Naive thymus-derived CD4-positive, alpha-beta T cell (primary cell): ENCODE measurements around the gene PRSS56. TPM values are rescaled to one million over a fixed set of nuclear protein-coding genes. Genes with fewer than 3 reads are reported as not detected.
A peak's percentile ranks its signal among the peaks of the same experiment; 100 is the strongest.

Experiments
- ATAC-seq: fragments of 150-1000 bp; cut with Tn5 transposase; 2 replicates; pipeline ENCODE4 v1.10.0; 2021; ENCODE audit warnings: mild to moderate bottlenecking, moderate library complexity
- CTCF ChIA-PET: fragments of 350-600 bp; sonication (Branson Sonifier 250); formaldehyde crosslinking; loops from one replicate; lab custom pipeline; 2021; ENCODE audit warnings: antibody characterized with exemption; lab: Charles Lee
- POLR2A ChIA-PET: fragments of 350-600 bp; sonication (Branson Sonifier 250); formaldehyde crosslinking; loops from one replicate; lab custom pipeline; 2021; ENCODE audit warnings: antibody characterized with exemption, inconsistent platforms; lab: Charles Lee
- DNase-seq, 9 donors: peaks; one replicate each; pipeline versions ENCODE4 v3.0.0 to v3.0.0-alpha.2; 2020 to 2022; ENCODE audit warnings: mixed read lengths in 1 of 9
- H3K27ac ChIP-seq: one replicate; pipeline ENCODE4 v1.7.0; 2013; ENCODE audit warnings: mild to moderate bottlenecking, low read depth, low read length, moderate library complexity
- H3K27me3 ChIP-seq, 2 donors: one replicate each; pipeline ENCODE4 v1.7.0; 2013; ENCODE audit warnings: low read length in 2 of 2, mild to moderate bottlenecking in 2 of 2, moderate library complexity in 2 of 2; ENCODE audit not compliant: control insufficient read depth in 2 of 2, insufficient read depth in 2 of 2
- H3K36me3 ChIP-seq, 3 experiments: 1 replicate in 2 of 3; 2 replicates in 1 of 3; pipeline ENCODE4 v1.7.0; 2013; ENCODE audit warnings: low read length in 3 of 3, mild to moderate bottlenecking in 3 of 3, moderate library complexity in 1 of 3; ENCODE audit not compliant: insufficient read depth in 3 of 3, control insufficient read depth in 2 of 3
- H3K4me1 ChIP-seq, 2 donors: one replicate each; pipeline ENCODE4 v1.7.0; 2013; ENCODE audit warnings: low read length in 2 of 2, mild to moderate bottlenecking in 2 of 2, moderate library complexity in 1 of 2; ENCODE audit not compliant: control insufficient read depth in 2 of 2, insufficient read depth in 2 of 2
- H3K4me3 ChIP-seq: 2 replicates; pipeline ENCODE4 v1.7.0; 2013; ENCODE audit warnings: mild to moderate bottlenecking, low read length
- H3K9me3 ChIP-seq, 3 experiments: 1 replicate in 2 of 3; 2 replicates in 1 of 3; pipeline ENCODE4 v1.7.0; 2013; ENCODE audit warnings: low read length in 3 of 3; ENCODE audit not compliant: control insufficient read depth in 2 of 3
- H3K27ac Mint-ChIP-seq, 9 donors: one replicate each; pipeline ENCODE4 v1.8.0; 2020 to 2022; ENCODE audit warnings: mixed read lengths in 9 of 9, mild to moderate bottlenecking in 8 of 9, moderate library complexity in 5 of 9, inconsistent platforms in 2 of 9
- H3K27me3 Mint-ChIP-seq, 5 donors: one replicate each; pipeline ENCODE4 v1.8.0; 2021 to 2022; ENCODE audit warnings: mixed read lengths in 5 of 5, mild to moderate bottlenecking in 1 of 5
- H3K36me3 Mint-ChIP-seq, 5 donors: one replicate each; pipeline ENCODE4 v1.8.0; 2020 to 2022; ENCODE audit warnings: mixed read lengths in 5 of 5, mild to moderate bottlenecking in 3 of 5, inconsistent platforms in 1 of 5
- H3K4me1 Mint-ChIP-seq, 7 donors: one replicate each; pipeline ENCODE4 v1.8.0; 2020 to 2022; ENCODE audit warnings: mixed read lengths in 7 of 7, mild to moderate bottlenecking in 3 of 7, inconsistent platforms in 1 of 7
- H3K4me3 Mint-ChIP-seq, 10 donors: one replicate each; pipeline ENCODE4 v1.8.0; 2020 to 2022; ENCODE audit warnings: mild to moderate bottlenecking in 10 of 10, mixed read lengths in 10 of 10, moderate library complexity in 6 of 10, inconsistent platforms in 2 of 10
- H3K9me3 Mint-ChIP-seq, 11 donors: one replicate each; pipeline ENCODE4 v1.8.0; 2020 to 2022; ENCODE audit warnings: mixed read lengths in 11 of 11, mild to moderate bottlenecking in 4 of 11, inconsistent platforms in 1 of 11, moderate library complexity in 1 of 11
- intact Hi-C, 2 donors: fragments of 100-400 bp; cut with micrococcal nuclease; formaldehyde crosslinking; loops; one replicate each; pipeline ENCODE4 v1.15.1; 2023
- polyA plus RNA-seq, 2 donors: library from polyadenylated mRNA; unstranded; fragments of 300-500 nt; fragmentation: Illumina TruSeq; gene quantifications; one replicate each; pipeline ENCODE4 v1.2.3, GENCODE V29; 2021
- total RNA-seq, 6 experiments: library from RNA in 5 of 6; stranded (reverse) in 5 of 6; gene quantifications; 1 replicate in 5 of 6; 2 replicates in 1 of 6; pipeline ENCODE4 v1.2.3 and lab custom pipeline; 2021 to 2026

PRSS56 gene
- total and polyA plus RNA-seq, 7 experiments from 2014 or later = not detected

DNA sequence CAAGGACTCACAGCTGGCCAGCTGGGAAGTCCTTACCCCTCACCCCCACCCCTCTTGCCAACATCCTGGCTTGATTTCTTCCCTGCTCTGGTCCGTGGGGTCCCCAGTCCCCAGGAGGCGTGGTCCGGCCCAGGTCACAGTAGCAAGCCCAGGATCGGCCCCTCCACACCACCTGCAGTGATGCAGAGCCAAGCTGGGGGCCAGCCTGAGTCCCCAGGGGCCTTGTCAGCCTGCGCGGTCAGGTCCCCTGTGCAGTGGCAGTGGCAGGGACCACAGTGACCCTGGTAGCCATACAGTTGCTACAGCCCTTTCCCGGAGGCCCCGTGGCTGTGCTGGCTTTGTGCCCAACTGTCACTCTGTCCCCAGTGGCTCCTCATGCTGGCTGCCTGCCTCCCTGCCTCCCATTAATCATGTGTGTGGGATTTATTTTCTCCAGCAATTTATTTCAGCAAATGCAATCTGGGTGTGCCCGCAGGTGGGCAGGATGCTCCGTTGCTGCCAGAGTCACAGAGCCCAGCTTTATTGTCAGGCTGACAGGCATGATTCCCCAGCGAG lies 8.8 kb upstream of the PRSS56 start:
- CTCF ChIA-PET = no interaction called here
- H3K4me1 Mint-ChIP-seq = peaks cover 0 to 1% (median 0%) of the 10 kb centered on the region in 7 donors

DNA sequence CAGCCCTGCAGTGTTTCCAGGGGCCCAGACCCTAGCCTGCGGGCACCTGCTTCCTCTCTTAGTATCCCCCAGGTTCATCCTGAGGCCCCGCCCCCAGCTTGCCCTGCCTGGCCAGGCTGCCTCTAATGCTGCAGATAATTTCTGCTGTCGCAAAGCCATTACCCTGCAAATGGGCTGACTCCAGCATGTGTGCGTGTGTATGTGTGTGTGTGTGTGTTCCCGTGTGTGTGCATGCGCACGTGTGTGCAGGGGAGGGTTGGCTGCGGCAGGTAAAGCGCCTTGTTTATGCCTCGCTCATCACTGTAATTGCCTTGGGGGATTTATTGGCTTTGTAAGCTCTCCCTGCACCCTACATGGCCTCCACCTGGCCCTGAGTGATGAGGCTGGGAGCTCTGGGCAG lies 7.6 kb upstream of the PRSS56 start:
- Histone ChIP-seq H3K4me1 (no peaks in the 10 kb centered on the region), H3K9me3 (no peaks in the 10 kb centered on the region), H3K4me3 (no peak overlapping the region), H3K27me3 (no peaks in the 10 kb centered on the region), H3K36me3 (no peaks in the 10 kb centered on the region), H3K27ac (no peak overlapping the region)
- Mint-ChIP-seq H3K27ac (no peak overlapping the region), H3K36me3 (no peaks in the 10 kb centered on the region), H3K4me1 (peaks cover 0 to 3% (median 0%) of the 10 kb centered on the region in 7 donors), H3K9me3 (no peaks in the 10 kb centered on the region), H3K4me3 (no peak overlapping the region), H3K27me3 (peaks cover 0 to 25% (median 8%) of the 10 kb centered on the region in 5 donors)
- DNase-seq = no peak
- CTCF ChIA-PET = no interaction called here
- POLR2A ChIA-PET = no interaction called here
- ATAC-seq = no peak
- intact Hi-C loops = no loop called here

More for the DNA sequence above, 8.8 kb upstream of the PRSS56 start:
- Histone ChIP-seq H3K36me3 (no peaks in the 10 kb centered on the region), H3K4me3 (no peak overlapping the region), H3K9me3 (no peaks in the 10 kb centered on the region), H3K27me3 (no peaks in the 10 kb centered on the region), H3K27ac (no peak overlapping the region), H3K4me1 (no peaks in the 10 kb centered on the region)
- DNase-seq (no peak), ATAC-seq (no peak)
- H3K27ac Mint-ChIP-seq = no peak overlapping the region
- H3K27me3 Mint-ChIP-seq = peaks cover 0 to 27% (median 8%) of the 10 kb centered on the region in 5 donors
- no peaks in the 10 kb centered on the region for H3K9me3 Mint-ChIP-seq
- H3K36me3 Mint-ChIP-seq = no peaks in the 10 kb centered on the region
- POLR2A ChIA-PET = no interaction called here
- H3K4me3 Mint-ChIP-seq = no peak overlapping the region
- intact Hi-C loops = no loop called here

DNA sequence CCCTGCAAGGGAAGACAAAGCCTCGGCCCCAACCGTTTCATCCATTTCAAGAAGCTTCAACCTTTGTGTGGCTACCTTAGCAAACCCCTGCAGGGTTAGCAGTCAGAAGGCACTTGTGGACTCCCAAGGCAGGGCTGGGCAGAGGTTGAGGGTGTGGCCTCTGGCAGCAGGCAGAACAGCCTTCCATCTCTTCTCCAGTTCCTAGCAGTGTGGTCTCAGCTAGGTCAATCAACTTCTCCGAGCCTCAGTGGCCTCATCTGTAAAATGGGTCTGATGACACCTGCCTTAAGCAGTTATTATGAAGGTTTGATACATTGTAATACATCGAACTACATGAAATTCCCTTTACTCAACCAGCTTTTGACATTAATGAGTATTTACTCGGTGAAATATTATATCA lies 6.8 kb upstream of the PRSS56 start:
- no peak overlapping the region for H3K27ac ChIP-seq
- no peak overlapping the region for H3K4me3 Mint-ChIP-seq
- H3K27me3 ChIP-seq = no peaks in the 10 kb centered on the region
- intact Hi-C loops = no loop called here
- H3K4me3 ChIP-seq = no peak overlapping the region
- H3K36me3 ChIP-seq = no peaks in the 10 kb centered on the region
- DNase-seq (no peak), ATAC-seq (no peak)
- H3K27ac Mint-ChIP-seq = no peak overlapping the region
- CTCF ChIA-PET = no interaction called here
- no peaks in the 10 kb centered on the region for H3K9me3 Mint-ChIP-seq
- H3K27me3 Mint-ChIP-seq = peaks cover 1 to 25% (median 8%) of the 10 kb centered on the region in 5 donors
- H3K4me1 ChIP-seq = no peaks in the 10 kb centered on the region
- no peaks in the 10 kb centered on the region for H3K9me3 ChIP-seq
- H3K4me1 Mint-ChIP-seq = peaks cover 0 to 3% (median 0%) of the 10 kb centered on the region in 7 donors
- POLR2A ChIA-PET = no interaction called here
- H3K36me3 Mint-ChIP-seq = no peaks in the 10 kb centered on the region

DNA sequence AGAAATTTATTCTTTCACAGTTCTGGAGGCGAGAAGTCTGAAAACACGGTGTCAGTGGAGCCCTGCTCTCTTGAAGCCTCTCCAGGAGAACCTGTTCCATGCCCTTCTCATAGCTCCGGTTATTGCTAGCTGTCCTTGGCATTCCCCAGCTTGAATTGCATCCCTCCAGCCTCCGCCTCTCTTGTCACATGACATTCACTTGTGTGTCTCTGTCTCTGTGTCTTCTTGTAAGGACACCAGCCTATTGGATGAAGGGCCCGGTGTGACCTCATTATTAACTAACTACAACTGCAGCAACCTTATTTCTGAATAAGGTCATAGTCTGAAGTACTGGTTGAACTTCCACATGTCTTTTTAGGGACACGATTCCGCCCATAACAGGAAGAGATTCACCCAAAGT lies 4.5 kb upstream of the PRSS56 start:
- Histone ChIP-seq H3K36me3 (no peaks in the 10 kb centered on the region), H3K4me3 (no peak overlapping the region), H3K4me1 (no peaks in the 10 kb centered on the region), H3K27ac (no peak overlapping the region), H3K27me3 (no peaks in the 10 kb centered on the region), H3K9me3 (no peaks in the 10 kb centered on the region)
- Mint-ChIP-seq H3K4me3 (no peak overlapping the region), H3K36me3 (no peaks in the 10 kb centered on the region), H3K27me3 (peaks cover 9 to 24% (median 14%) of the 10 kb centered on the region in 5 donors), H3K4me1 (peaks cover 0 to 3% (median 0%) of the 10 kb centered on the region in 7 donors), H3K27ac (no peak overlapping the region), H3K9me3 (no peaks in the 10 kb centered on the region)
- ChIA-PET POLR2A (no interaction called here), CTCF (no interaction called here)
- DNase-seq (no peak), ATAC-seq (no peak)
- intact Hi-C loops = no loop called here

DNA sequence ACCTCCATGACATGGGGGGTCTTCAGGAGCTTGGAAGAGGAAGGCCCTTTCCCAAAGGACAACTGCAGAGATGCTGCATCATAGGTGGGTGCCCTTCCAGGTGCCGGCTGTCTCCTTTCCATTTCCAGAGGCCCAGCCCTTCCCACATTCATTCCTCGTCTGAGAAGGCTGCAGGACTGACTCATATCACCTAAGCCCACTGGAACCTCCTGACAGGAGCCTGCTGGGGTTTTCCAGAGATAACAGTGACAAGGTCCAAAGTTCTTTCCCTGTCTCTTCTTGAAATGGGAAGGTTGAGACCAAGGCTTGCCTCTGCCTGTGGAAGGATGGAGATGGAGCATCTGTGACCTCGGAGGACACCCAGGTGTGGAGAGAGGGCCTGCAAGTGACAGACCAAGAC lies 3.6 kb upstream of the PRSS56 start:
- Histone ChIP-seq H3K36me3 (no peaks in the 10 kb centered on the region), H3K27me3 (no peaks in the 10 kb centered on the region), H3K27ac (no peak overlapping the region), H3K4me3 (no peak overlapping the region), H3K9me3 (no peaks in the 10 kb centered on the region), H3K4me1 (no peaks in the 10 kb centered on the region)
- Mint-ChIP-seq H3K4me3 (no peak overlapping the region), H3K36me3 (no peaks in the 10 kb centered on the region), H3K9me3 (no peaks in the 10 kb centered on the region), H3K27me3 (peaks cover 9 to 28% (median 18%) of the 10 kb centered on the region in 5 donors), H3K27ac (no peak overlapping the region), H3K4me1 (peaks cover 0 to 5% (median 3%) of the 10 kb centered on the region in 7 donors)
- intact Hi-C loops = no loop called here
- POLR2A ChIA-PET = no interaction called here
- CTCF ChIA-PET = no interaction called here
- DNase-seq (no peak), ATAC-seq (no peak)

DNA sequence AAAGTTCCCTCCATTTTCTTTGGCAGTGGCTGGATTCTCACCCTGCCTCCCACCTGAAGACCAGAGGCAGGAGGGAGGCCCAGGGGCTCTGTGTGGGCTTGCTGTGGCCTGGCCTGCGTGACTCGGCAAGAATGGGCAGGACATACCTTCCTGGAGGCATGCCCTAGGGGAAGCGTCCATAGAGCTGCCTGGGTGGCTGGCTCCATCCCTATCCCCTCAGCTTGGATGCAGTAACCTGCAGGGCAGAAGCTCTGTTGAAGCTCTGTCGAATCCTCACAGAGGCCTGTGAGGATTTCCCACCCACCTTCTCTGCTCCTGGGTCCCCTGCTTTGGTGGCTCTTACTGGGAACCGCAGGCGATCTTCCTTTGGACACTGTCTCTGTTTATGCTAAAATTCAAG lies 1.3 kb upstream of the PRSS56 start:
- Histone ChIP-seq H3K36me3 (no peaks in the 10 kb centered on the region), H3K27me3 (peaks cover 0 to 5% of the 10 kb centered on the region in 2 donors), H3K9me3 (no peaks in the 10 kb centered on the region), H3K27ac (no peak overlapping the region), H3K4me1 (peaks cover 0 to 6% of the 10 kb centered on the region in 2 donors), H3K4me3 (no peak overlapping the region)
- ATAC-seq (no peak), DNase-seq (no peak)
- intact Hi-C loops = no loop called here
- Mint-ChIP-seq H3K4me1 (peaks cover 2 to 11% (median 8%) of the 10 kb centered on the region in 7 donors), H3K27ac (no peak overlapping the region), H3K4me3 (no peak overlapping the region), H3K27me3 (peaks cover 14 to 28% (median 25%) of the 10 kb centered on the region in 5 donors), H3K36me3 (no peaks in the 10 kb centered on the region), H3K9me3 (no peaks in the 10 kb centered on the region)
- POLR2A ChIA-PET = no interaction called here
- CTCF ChIA-PET = no interaction called here

DNA sequence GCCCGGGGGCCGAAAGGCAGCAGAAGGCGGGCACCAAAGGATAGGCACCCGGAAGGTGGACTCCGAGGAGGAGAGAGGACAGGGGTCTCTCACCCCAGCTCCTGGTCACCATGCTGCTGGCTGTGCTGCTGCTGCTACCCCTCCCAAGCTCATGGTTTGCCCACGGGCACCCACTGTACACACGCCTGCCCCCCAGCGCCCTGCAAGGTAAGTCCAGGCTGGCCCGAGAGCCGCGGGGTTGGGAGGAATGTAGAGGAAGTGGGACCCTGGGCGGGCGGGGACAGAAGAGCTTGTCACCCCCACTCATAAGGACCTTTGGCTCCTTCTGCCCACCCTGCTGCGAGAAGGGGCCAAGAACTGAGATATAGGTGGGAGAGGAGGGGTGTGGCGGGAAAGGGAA lies 301 bp downstream of the PRSS56 start:
- DNase-seq (no peak), ATAC-seq (no peak)
- Histone ChIP-seq H3K4me1 (peaks cover 0 to 7% of the 10 kb centered on the region in 2 donors), H3K27me3 (peaks cover 0 to 5% of the 10 kb centered on the region in 2 donors), H3K36me3 (no peaks in the 10 kb centered on the region), H3K27ac (no peak overlapping the region), H3K9me3 (no peaks in the 10 kb centered on the region), H3K4me3 (no peak overlapping the region)
- H3K36me3 Mint-ChIP-seq = no peaks in the 10 kb centered on the region
- POLR2A ChIA-PET = no interaction called here
- H3K4me3 Mint-ChIP-seq = peak overlapping the region in 3 of 10 donors; percentile 31 to 80 (median 58)
- H3K27ac Mint-ChIP-seq = no peak overlapping the region
- H3K9me3 Mint-ChIP-seq = no peaks in the 10 kb centered on the region
- intact Hi-C loops = loop anchor here (5.0 to 10.0 kb wide), 3 partner anchors 76 to 668 kb away; partner anchors contain the start of gene NPPC (in 1 of the 2)
- CTCF ChIA-PET = no interaction called here
- H3K4me1 Mint-ChIP-seq = peaks cover 2 to 15% (median 9%) of the 10 kb centered on the region in 7 donors
- H3K27me3 Mint-ChIP-seq = peaks cover 15 to 32% (median 31%) of the 10 kb centered on the region in 5 donors
